GM12878 (cell line): ENCODE results near the gene KERA. TPM values are rescaled to one million over a fixed set of nuclear protein-coding genes. Genes with fewer than 3 reads are reported as not detected.
A peak's percentile ranks its signal among the peaks of the same experiment; 100 is the strongest.

Source experiments
- BCL3 ChIP-seq: IDR thresholded peaks from 2 replicates; pipeline ENCODE4 v1.6.1; 2011; ENCODE audit warnings: borderline replicate concordance, low read depth, mild to moderate bottlenecking, moderate library complexity, low read length; ENCODE audit not compliant: insufficient read depth, poor library complexity, severe bottlenecking
- CTCF ChIP-seq, 3 experiments: IDR thresholded peaks in 2 of 3; conservative IDR thresholded peaks in 1 of 3; 2 replicates each; pipeline ENCODE4 v1.5.1; 2011; ENCODE audit warnings: low read depth in 3 of 3, low read length in 3 of 3, mild to moderate bottlenecking in 3 of 3, control low read depth in 2 of 3, moderate library complexity in 2 of 3, inconsistent platforms in 1 of 3, mixed read lengths in 1 of 3; ENCODE audit not compliant: control insufficient read depth in 2 of 3, insufficient read depth in 1 of 3; ENCODE audit errors: extremely low read depth in 1 of 3
- CUX1 ChIP-seq: IDR thresholded peaks from 2 replicates; pipeline ENCODE4 v1.6.1; 2012; ENCODE audit warnings: improper control_type of control experiment, low read depth, low read length; ENCODE audit not compliant: insufficient replicate concordance
- EZH2 ChIP-seq: IDR thresholded peaks from 2 replicates; pipeline ENCODE4 v1.6.1; 2012; ENCODE audit warnings: low read depth, mild to moderate bottlenecking, control low read depth, inconsistent platforms, low read length, borderline replicate concordance; ENCODE audit not compliant: control insufficient read depth
- FOXK2 ChIP-seq: fragments of 450-650 bp; IDR thresholded peaks from 2 replicates; pipeline ENCODE4 v1.6.1; 2017; ENCODE audit warnings: mild to moderate bottlenecking, moderate library complexity
- GABPA ChIP-seq: IDR thresholded peaks from 2 replicates; pipeline ENCODE4 v1.6.1; 2014; ENCODE audit warnings: antibody characterized with exemption, low read depth, mild to moderate bottlenecking, inconsistent platforms
- LARP7 ChIP-seq: fragments of 450-650 bp; IDR thresholded peaks from 2 replicates; pipeline ENCODE4 v1.6.1; 2017; ENCODE audit warnings: mild to moderate bottlenecking
- MYB ChIP-seq: fragments of 150-350 bp; IDR thresholded peaks from 2 replicates; pipeline ENCODE4 v1.6.1; 2014; ENCODE audit warnings: mild to moderate bottlenecking, low read depth, low read length, borderline replicate concordance
- NR2C1 ChIP-seq: fragments of 450-650 bp; IDR thresholded peaks from 2 replicates; pipeline ENCODE4 v1.6.1; 2017; ENCODE audit warnings: antibody characterized with exemption, mild to moderate bottlenecking, moderate library complexity
- NR2C2 ChIP-seq: IDR thresholded peaks from 2 replicates; pipeline ENCODE4 v1.6.1; 2011; ENCODE audit warnings: borderline replicate concordance, low read depth; ENCODE audit not compliant: control insufficient read depth, insufficient read length
- NR2F1 ChIP-seq: fragments of 450-650 bp; conservative IDR thresholded peaks from 2 replicates; pipeline ENCODE4 v1.6.1; 2017; ENCODE audit warnings: mild to moderate bottlenecking
- RAD51 ChIP-seq: fragments of 450-650 bp; IDR thresholded peaks from 2 replicates; pipeline ENCODE4 v1.6.1; 2016; ENCODE audit warnings: moderate library complexity, mild to moderate bottlenecking, inconsistent platforms
- SIX5 ChIP-seq: IDR thresholded peaks from 2 replicates; pipeline ENCODE4 v1.6.1; 2011; ENCODE audit warnings: mild to moderate bottlenecking, low read depth, low read length, moderate library complexity; ENCODE audit not compliant: severe bottlenecking
- SMARCA5 ChIP-seq: fragments of 450-650 bp; IDR thresholded peaks from 2 replicates; pipeline ENCODE4 v1.6.1; 2017; ENCODE audit warnings: mild to moderate bottlenecking
- SPI1 ChIP-seq: IDR thresholded peaks from 2 replicates; pipeline ENCODE4 v1.6.1; 2011; ENCODE audit warnings: low read depth, mild to moderate bottlenecking, low read length, moderate library complexity, borderline replicate concordance; ENCODE audit not compliant: insufficient read depth
- ZNF592 ChIP-seq: fragments of 450-650 bp; IDR thresholded peaks from 2 replicates; pipeline ENCODE4 v1.6.1; 2017; ENCODE audit warnings: mild to moderate bottlenecking, moderate library complexity
- polyA plus RNA-seq, 11 experiments: library from polyadenylated mRNA; depleted of rRNA in 4 of 11; unstranded in 6 of 11; stranded (reverse) in 5 of 11; fragments of >200 nt; fragmentation: Nextera tagmentation in 4 of 11; fragmentation: Illumina TruSeq in 1 of 11; extraction: Ambion mirVana in 4 of 11; extraction: Trizol in 1 of 11; gene quantifications; 1 replicate in 1 of 11; 2 replicates in 10 of 11; pipeline versions ENCODE4 v1.2.1 to v1.2.3, GENCODE V29; 2011 to 2016; ENCODE audit warnings: inconsistent platforms in 2 of 11, missing spikeins in 2 of 11, low read depth in 1 of 11
- total RNA-seq, 4 experiments: library from RNA; depleted of rRNA in 3 of 4; stranded (reverse); fragments of >200 nt in 3 of 4; fragmentation: Illumina TruSeq in 1 of 4; extraction: Trizol in 1 of 4; gene quantifications; 2 replicates each; pipeline versions ENCODE4 v1.2.1 to v1.2.3, GENCODE V29; 2013 to 2021

KERA gene
- total and polyA plus RNA-seq, 10 of the 15 experiments (the other 5 are each of a cell fraction or from before 2014, with no cell fraction given) = not detected

- TF ChIP-seq CUX1 (no peak), SMARCA5 (no peak), EZH2 (no peak), MYB (no peak), NR2F1 (peak; percentile 84), FOXK2 (no peak), NR2C1 (no peak), ZNF592 (no peak), SPI1 (no peak), SIX5 (no peak), GABPA (no peak), NR2C2 (no peak), RAD51 (peak; percentile 35; the same call in 1 of the 2 replicates), CTCF (IDR thresholded peaks at IDR 0.05 in 2 of 3, conservative IDR thresholded peaks at IDR 0.05 in 1 of 3; ENCODE audit: control insufficient read depth in 2 of 3, extremely low read depth in 1 of 3, insufficient read depth in 1 of 3, low read depth in 3 of 3, low read length in 3 of 3) (no peak), BCL3 (no peak), LARP7 (no peak)
Observed at GRCh38 chr12:91009319-91009950, 48.4 kb downstream of the KERA start (continued).
